Natural killer cell (primary cell): ENCODE results near the gene TRIM28. TPM values are rescaled to one million over a fixed set of nuclear protein-coding genes. Genes with fewer than 3 reads are reported as not detected.
"Not testable (repeated sequence)": the region's sequence is repeated elsewhere in the genome, so short reads cannot be mapped to it uniquely, and the experiment has no call there.

ENCODE experiments used
- ATAC-seq, 3 donors: fragments of 150-1000 bp in 2 of 3; fragments of 200-7000 bp in 1 of 3; cut with Tn5 transposase; 1 replicate in 1 of 3; 2 replicates in 2 of 3; pipeline ENCODE4 v1.10.0; 2021; ENCODE audit warnings: mild to moderate bottlenecking in 2 of 3, moderate library complexity in 2 of 3
- DNase-seq, 2 donors: peaks; one replicate each; pipeline versions ENCODE4 v3.0.0 to v3.0.0-alpha.2; 2013 to 2021; ENCODE audit warnings: mixed read lengths in 1 of 2
- H3K27ac ChIP-seq: one replicate; pipeline ENCODE4 v1.5.1; 2013; ENCODE audit warnings: mild to moderate bottlenecking, low read length
- H3K27me3 ChIP-seq: one replicate; pipeline ENCODE4 v1.6.1; 2013; ENCODE audit warnings: low read length; ENCODE audit not compliant: control insufficient read depth, insufficient read depth
- H3K36me3 ChIP-seq: one replicate; pipeline ENCODE4 v1.6.1; 2013; ENCODE audit warnings: low read length; ENCODE audit not compliant: control insufficient read depth, insufficient read depth
- H3K4me1 ChIP-seq: one replicate; pipeline ENCODE4 v1.6.1; 2013; ENCODE audit warnings: low read length; ENCODE audit not compliant: control insufficient read depth, insufficient read depth
- H3K4me3 ChIP-seq: one replicate; pipeline ENCODE4 v1.5.1; 2013; ENCODE audit warnings: low read length
- H3K9me3 ChIP-seq: one replicate; pipeline ENCODE4 v1.6.1; 2013; ENCODE audit warnings: low read length; ENCODE audit not compliant: control insufficient read depth, insufficient read depth
- H3K27ac Mint-ChIP-seq, 2 donors: one replicate each; pipeline ENCODE4 v1.8.0; 2022; ENCODE audit warnings: mild to moderate bottlenecking in 2 of 2, mixed read lengths in 2 of 2, moderate library complexity in 1 of 2
- H3K27me3 Mint-ChIP-seq, 2 donors: one replicate each; pipeline ENCODE4 v1.8.0; 2022; ENCODE audit warnings: low read depth in 2 of 2, mixed read lengths in 2 of 2
- H3K36me3 Mint-ChIP-seq: one replicate; pipeline ENCODE4 v1.8.0; 2022; ENCODE audit warnings: mixed read lengths
- H3K4me1 Mint-ChIP-seq, 2 donors: one replicate each; pipeline ENCODE4 v1.8.0; 2022; ENCODE audit warnings: mixed read lengths in 2 of 2
- H3K4me3 Mint-ChIP-seq: one replicate; pipeline ENCODE4 v1.8.0; 2022; ENCODE audit warnings: mild to moderate bottlenecking, moderate library complexity, mixed read lengths
- H3K9me3 Mint-ChIP-seq, 2 donors: one replicate each; pipeline ENCODE4 v1.8.0; 2022; ENCODE audit warnings: mixed read lengths in 2 of 2
- WGBS: methylation state at CpG from one replicate; pipeline ENCODE4 v1.1.7; 2013; ENCODE audit warnings: missing lambda C conversion rate; ENCODE audit not compliant: insufficient coverage; 5-methylcytosine and 5-hydroxymethylcytosine counted together
- intact Hi-C: fragments of 100-400 bp; cut with micrococcal nuclease; formaldehyde crosslinking; loops from one replicate; pipeline ENCODE4 v1.14.2; 2022
- total RNA-seq, 4 donors: library from RNA; stranded (reverse); fragments of 120-200 nt in 1 of 4; gene quantifications; one replicate each; pipeline versions ENCODE4 v1.2.3 to v1.2.4, GENCODE V29; 2013 to 2022
- TF ChIP-seq, protein P1 (sequence below): fragments of 200-600 bp; IDR thresholded peaks from one replicate; pipeline ENCODE4 v1.8.0; 2022; ENCODE audit warnings: antibody characterized with exemption

The TRIM28 gene
- total RNA-seq, 3 donors from 2014 or later (not counting 1 experiment from before 2014, with no cell fraction given), result 330 to 451 (median 408) TPM

- peak; percentile 44 to 63 (median 49) for ATAC-seq
- Histone ChIP-seq H3K27ac (peak overlapping the region; percentile 95), H3K9me3 (no peaks in the 10 kb centered on the region), H3K27me3 (no peaks in the 10 kb centered on the region), H3K4me3 (peak overlapping the region; percentile 78), H3K4me1 (peaks cover 38% of the 10 kb centered on the region), H3K36me3 (peaks cover 4% of the 10 kb centered on the region)
- peak; percentile 77 to 89 for DNase-seq
- peak overlapping the region; percentile 99 for H3K27ac Mint-ChIP-seq
- intact Hi-C loops, result loop anchor here (1.0 kb wide), 1 partner anchor 55 kb away; no protein-coding TSS in a partner anchor
- H3K36me3 Mint-ChIP-seq, result no peaks in the 10 kb centered on the region
- H3K27me3 Mint-ChIP-seq, result no peaks in the 10 kb centered on the region
- under 1% methylated on average over 66 of the region's 66 CpGs for WGBS
- H3K4me3 Mint-ChIP-seq, result peak overlapping the region; percentile 98
- TF ChIP-seq, protein P1, sequence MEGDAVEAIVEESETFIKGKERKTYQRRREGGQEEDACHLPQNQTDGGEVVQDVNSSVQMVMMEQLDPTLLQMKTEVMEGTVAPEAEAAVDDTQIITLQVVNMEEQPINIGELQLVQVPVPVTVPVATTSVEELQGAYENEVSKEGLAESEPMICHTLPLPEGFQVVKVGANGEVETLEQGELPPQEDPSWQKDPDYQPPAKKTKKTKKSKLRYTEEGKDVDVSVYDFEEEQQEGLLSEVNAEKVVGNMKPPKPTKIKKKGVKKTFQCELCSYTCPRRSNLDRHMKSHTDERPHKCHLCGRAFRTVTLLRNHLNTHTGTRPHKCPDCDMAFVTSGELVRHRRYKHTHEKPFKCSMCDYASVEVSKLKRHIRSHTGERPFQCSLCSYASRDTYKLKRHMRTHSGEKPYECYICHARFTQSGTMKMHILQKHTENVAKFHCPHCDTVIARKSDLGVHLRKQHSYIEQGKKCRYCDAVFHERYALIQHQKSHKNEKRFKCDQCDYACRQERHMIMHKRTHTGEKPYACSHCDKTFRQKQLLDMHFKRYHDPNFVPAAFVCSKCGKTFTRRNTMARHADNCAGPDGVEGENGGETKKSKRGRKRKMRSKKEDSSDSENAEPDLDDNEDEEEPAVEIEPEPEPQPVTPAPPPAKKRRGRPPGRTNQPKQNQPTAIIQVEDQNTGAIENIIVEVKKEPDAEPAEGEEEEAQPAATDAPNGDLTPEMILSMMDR, result no peak
- peaks cover 0 to 6% of the 10 kb centered on the region in 2 donors for H3K9me3 Mint-ChIP-seq
- H3K4me1 Mint-ChIP-seq, result peaks cover 38 to 44% of the 10 kb centered on the region in 2 donors
These were observed 31.5 kb downstream of the TRIM28 start for GRCh38 chr19:58575183-58576041.

GRCh38 chr19:58577581-58577980, 33.7 kb downstream of the TRIM28 start:
- intact Hi-C loops, H3K9me3 ChIP-seq, H3K4me3 Mint-ChIP-seq, H3K27me3 Mint-ChIP-seq, H3K27ac ChIP-seq, ATAC-seq, H3K36me3 ChIP-seq, H3K27me3 ChIP-seq, H3K9me3 Mint-ChIP-seq, H3K4me3 ChIP-seq, H3K36me3 Mint-ChIP-seq: not testable (repeated sequence)
- peak in 1 of 2 donors; percentile 12 for DNase-seq
- H3K4me1 ChIP-seq, result peaks cover 33% of the 10 kb centered on the region
- H3K4me1 Mint-ChIP-seq, result peaks cover 35 to 43% of the 10 kb centered on the region in 2 donors
- H3K27ac Mint-ChIP-seq, result peak overlapping the region; percentile 26 to 72
- no CpG with 5 or more reads among the region's 2 CpGs for WGBS

GRCh38 chr19:58578012-58578925, 34.4 kb downstream of the TRIM28 start:
- peaks cover 0 to 6% of the 10 kb centered on the region in 2 donors for H3K9me3 Mint-ChIP-seq
- ATAC-seq (no peak), DNase-seq (peak in 1 of 2 donors; percentile 9)
- Histone ChIP-seq H3K36me3 (peaks cover 2% of the 10 kb centered on the region), H3K9me3 (no peaks in the 10 kb centered on the region), H3K27me3 (no peaks in the 10 kb centered on the region), H3K27ac (no peak overlapping the region), H3K4me3 (no peak overlapping the region), H3K4me1 (peaks cover 32% of the 10 kb centered on the region)
- TF ChIP-seq, protein P1, result no peak
- peaks cover 31 to 36% of the 10 kb centered on the region in 2 donors for H3K4me1 Mint-ChIP-seq
- no peaks in the 10 kb centered on the region for H3K27me3 Mint-ChIP-seq
- H3K36me3 Mint-ChIP-seq, result no peaks in the 10 kb centered on the region
- 85% methylated on average over 11 of the region's 11 CpGs for WGBS
- no peak overlapping the region for H3K4me3 Mint-ChIP-seq
- intact Hi-C loops, result no loop called here
- peak overlapping the region; percentile 49 to 72 for H3K27ac Mint-ChIP-seq
